Left lung (tissue), 10 donors: ENCODE data around the gene WARS2. TPM values are rescaled to one million over a fixed set of nuclear protein-coding genes. Genes with fewer than 3 reads are reported as not detected.
A peak's percentile ranks its signal among the peaks of the same experiment; 100 is the strongest.

ENCODE experiments used
- ATAC-seq: fragments of 200-7000 bp; cut with Tn5 transposase; one replicate; pipeline ENCODE4 v1.9.1; 2020; ENCODE audit warnings: moderate library complexity
- DNase-seq, 4 donors: peaks; one replicate each; pipeline ENCODE4 v3.0.0-alpha.2; 2013 to 2020
- H3K27ac ChIP-seq, 2 donors: fragments of 200-600 bp; sonication (generic) in 1 of 2; one replicate each; pipeline versions ENCODE4 v1.5.0 to v1.8.0; 2020 to 2021
- H3K27me3 ChIP-seq, 2 donors: fragments of 200-600 bp; sonication (generic) in 1 of 2; one replicate each; pipeline versions ENCODE4 v1.5.0 to v1.8.0; 2020 to 2021
- H3K36me3 ChIP-seq, 2 donors: fragments of 200-600 bp; sonication (generic) in 1 of 2; one replicate each; pipeline versions ENCODE4 v1.5.0 to v1.8.0; 2020 to 2021
- H3K4me1 ChIP-seq, 2 donors: fragments of 200-600 bp; one replicate each; pipeline ENCODE4 v1.8.0; 2021
- H3K4me3 ChIP-seq, 2 donors: fragments of 200-600 bp; sonication (generic) in 1 of 2; one replicate each; pipeline versions ENCODE4 v1.5.0 to v1.8.0; 2020 to 2021; ENCODE audit warnings: mild to moderate bottlenecking in 1 of 2
- H3K9me3 ChIP-seq, 2 donors: fragments of 200-600 bp; sonication (generic) in 1 of 2; one replicate each; pipeline versions ENCODE4 v1.5.0 to v1.8.0; 2020 to 2021
- intact Hi-C, 2 donors: fragments of 100-400 bp; cut with DNase I; formaldehyde crosslinking; loops; one replicate each; pipeline versions ENCODE4 v1.11.2 to v1.14.2; 2022
- polyA plus RNA-seq, 6 donors: library from polyadenylated mRNA; unstranded; fragments of 120-200 nt; gene quantifications; one replicate each; pipeline ENCODE4 v1.2.1, GENCODE V29; 2013; ENCODE audit not compliant: insufficient read length in 6 of 6
- total RNA-seq, 2 donors: library from RNA; stranded (reverse); fragmentation: NEBNext Ultra II Directional; extraction: Animal tissue kit (Norgen Biotek cat#: 25700); gene quantifications; one replicate each; pipeline ENCODE4 v1.2.1, GENCODE V29; 2021
- TF ChIP-seq, protein P1 (sequence below), 2 donors: fragments of 200-600 bp; sonication (generic) in 1 of 2; IDR thresholded peaks; one replicate each; pipeline versions ENCODE4 v1.5.0 to v1.8.0; 2021; ENCODE audit warnings: antibody characterized with exemption in 2 of 2
- donor health status: DM: no; HTN: yes; CAD: no.
- donor health status: DM: no; HTN: no; CAD: no.

The WARS2 gene
- total and polyA plus RNA-seq, 8 donors: 12.7 to 26.0 (median 19.6) TPM

- Histone ChIP-seq H3K27ac (no peak overlapping the region), H3K4me3 (no peak overlapping the region), H3K4me1 (peaks cover 6 to 25% of the 10 kb centered on the region in 2 donors), H3K36me3 (no peaks in the 10 kb centered on the region), H3K27me3 (peaks cover 46 to 57% of the 10 kb centered on the region in 2 donors), H3K9me3 (no peaks in the 10 kb centered on the region)
- ATAC-seq (no peak), DNase-seq (no peak)
- TF ChIP-seq, protein P1, sequence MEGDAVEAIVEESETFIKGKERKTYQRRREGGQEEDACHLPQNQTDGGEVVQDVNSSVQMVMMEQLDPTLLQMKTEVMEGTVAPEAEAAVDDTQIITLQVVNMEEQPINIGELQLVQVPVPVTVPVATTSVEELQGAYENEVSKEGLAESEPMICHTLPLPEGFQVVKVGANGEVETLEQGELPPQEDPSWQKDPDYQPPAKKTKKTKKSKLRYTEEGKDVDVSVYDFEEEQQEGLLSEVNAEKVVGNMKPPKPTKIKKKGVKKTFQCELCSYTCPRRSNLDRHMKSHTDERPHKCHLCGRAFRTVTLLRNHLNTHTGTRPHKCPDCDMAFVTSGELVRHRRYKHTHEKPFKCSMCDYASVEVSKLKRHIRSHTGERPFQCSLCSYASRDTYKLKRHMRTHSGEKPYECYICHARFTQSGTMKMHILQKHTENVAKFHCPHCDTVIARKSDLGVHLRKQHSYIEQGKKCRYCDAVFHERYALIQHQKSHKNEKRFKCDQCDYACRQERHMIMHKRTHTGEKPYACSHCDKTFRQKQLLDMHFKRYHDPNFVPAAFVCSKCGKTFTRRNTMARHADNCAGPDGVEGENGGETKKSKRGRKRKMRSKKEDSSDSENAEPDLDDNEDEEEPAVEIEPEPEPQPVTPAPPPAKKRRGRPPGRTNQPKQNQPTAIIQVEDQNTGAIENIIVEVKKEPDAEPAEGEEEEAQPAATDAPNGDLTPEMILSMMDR (IDR thresholded peaks at IDR 0.05): no peak
- intact Hi-C loops: no loop called here
Measured at GRCh38 chr1:119010201-119010600, 130.3 kb downstream of the WARS2 start.

DNA sequence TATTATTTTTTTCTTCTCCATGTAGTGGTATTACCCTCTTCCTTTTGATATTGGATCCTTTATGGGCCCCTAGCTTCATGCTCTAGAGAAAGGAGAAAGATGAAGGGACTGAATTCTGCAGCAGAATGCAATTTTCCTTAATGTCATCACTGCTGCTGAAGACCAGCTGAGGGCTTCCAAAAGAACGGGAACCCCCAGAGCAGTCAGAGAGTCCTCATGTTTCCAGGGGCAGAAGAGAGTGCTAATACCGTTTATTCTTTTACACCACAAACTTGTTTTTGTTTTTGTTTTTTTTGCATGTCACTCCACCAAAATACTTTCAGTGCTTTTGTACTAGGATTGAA, 131.2 kb downstream of the WARS2 start:
- DNase-seq (no peak), ATAC-seq (no peak)
- Histone ChIP-seq H3K36me3 (no peaks in the 10 kb centered on the region), H3K4me3 (no peak overlapping the region), H3K9me3 (no peaks in the 10 kb centered on the region), H3K27ac (no peak overlapping the region), H3K4me1 (peaks cover 6 to 25% of the 10 kb centered on the region in 2 donors), H3K27me3 (peaks cover 53 to 66% of the 10 kb centered on the region in 2 donors)
- intact Hi-C loops: no loop called here
- TF ChIP-seq, protein P1 (IDR thresholded peaks at IDR 0.05): no peak

- H3K4me3 ChIP-seq: peak overlapping the region in 1 of 2 donors; percentile 17
- peaks cover 59 to 72% of the 10 kb centered on the region in 2 donors for H3K27me3 ChIP-seq
- intact Hi-C loops: no loop called here
- H3K27ac ChIP-seq: no peak overlapping the region
- TF ChIP-seq, protein P1 (IDR thresholded peaks at IDR 0.05): peak; percentile 42 to 49
- ATAC-seq (peak; percentile 87), DNase-seq (peak in 1 of 4 donors; percentile 66)
- no peaks in the 10 kb centered on the region for H3K36me3 ChIP-seq
- H3K4me1 ChIP-seq: peaks cover 6 to 25% of the 10 kb centered on the region in 2 donors
- no peaks in the 10 kb centered on the region for H3K9me3 ChIP-seq
Measured at GRCh38 chr1:119008483-119009311, 131.8 kb downstream of the WARS2 start.

- H3K9me3 ChIP-seq: no peaks in the 10 kb centered on the region
- no peaks in the 10 kb centered on the region for H3K36me3 ChIP-seq
- intact Hi-C loops: no loop called here
- no peak overlapping the region for H3K27ac ChIP-seq
- peaks cover 6 to 25% of the 10 kb centered on the region in 2 donors for H3K4me1 ChIP-seq
- peak overlapping the region in 1 of 2 donors; percentile 17 for H3K4me3 ChIP-seq
- no peak for DNase-seq
- TF ChIP-seq, protein P1 (IDR thresholded peaks at IDR 0.05): no peak
- H3K27me3 ChIP-seq: peaks cover 67 to 80% of the 10 kb centered on the region in 2 donors
- ATAC-seq: peak; percentile 50
Measured at GRCh38 chr1:119007670-119008482, 132.6 kb downstream of the WARS2 start.

GRCh38 chr1:119007339-119007669, 133.1 kb downstream of the WARS2 start:
- Histone ChIP-seq H3K9me3 (no peaks in the 10 kb centered on the region), H3K27me3 (peaks cover 73 to 86% of the 10 kb centered on the region in 2 donors), H3K36me3 (no peaks in the 10 kb centered on the region), H3K4me3 (no peak overlapping the region), H3K27ac (no peak overlapping the region), H3K4me1 (peaks cover 6 to 27% of the 10 kb centered on the region in 2 donors)
- ATAC-seq: no peak
- no peak for DNase-seq
- intact Hi-C loops: no loop called here
- TF ChIP-seq, protein P1 (IDR thresholded peaks at IDR 0.05): no peak
